H9 (cell line): ENCODE data around the gene TMEM44. TPM values are rescaled to one million over a fixed set of nuclear protein-coding genes. Genes with fewer than 3 reads are reported as not detected.
A peak's percentile ranks its signal among the peaks of the same experiment; 100 is the strongest.

Source experiments
- DNase-seq: peaks from one replicate; pipeline ENCODE4 v3.0.0-alpha.2; 2017
- H2AFZ ChIP-seq: one replicate; pipeline ENCODE4 v1.6.1; 2013; ENCODE audit warnings: mild to moderate bottlenecking, low read length, control low read depth, moderate library complexity
- H2AK5ac ChIP-seq: 2 replicates; pipeline ENCODE4 v1.6.1; 2013; ENCODE audit warnings: low read length, control low read depth, mixed read lengths; ENCODE audit not compliant: insufficient read length
- H2BK120ac ChIP-seq: one replicate; pipeline ENCODE4 v1.6.1; 2013; ENCODE audit warnings: low read depth, mild to moderate bottlenecking, low read length, control low read depth, inconsistent platforms; ENCODE audit not compliant: poor library complexity, severe bottlenecking
- H2BK12ac ChIP-seq: 2 replicates; pipeline ENCODE4 v1.6.1; 2013; ENCODE audit warnings: low read length, control low read depth, mixed read lengths, low read depth; ENCODE audit not compliant: insufficient read length
- H2BK15ac ChIP-seq: 2 replicates; pipeline ENCODE4 v1.6.1; 2013; ENCODE audit warnings: low read depth, low read length, control low read depth
- H2BK20ac ChIP-seq: one replicate; pipeline ENCODE4 v1.6.1; 2013; ENCODE audit warnings: low read depth, mild to moderate bottlenecking, low read length, control low read depth, inconsistent platforms; ENCODE audit not compliant: poor library complexity, severe bottlenecking
- H2BK5ac ChIP-seq: 2 replicates; pipeline ENCODE4 v1.6.1; 2013; ENCODE audit warnings: low read length, control low read depth, mixed read lengths; ENCODE audit not compliant: insufficient read length
- H3K14ac ChIP-seq: 2 replicates; pipeline ENCODE4 v1.6.1; 2013; ENCODE audit warnings: low read length, control low read depth; ENCODE audit not compliant: insufficient read depth
- H3K18ac ChIP-seq: 2 replicates; pipeline ENCODE4 v1.6.1; 2013; ENCODE audit warnings: low read depth, mild to moderate bottlenecking, mixed read lengths, low read length, control low read depth; ENCODE audit not compliant: insufficient read length
- H3K23ac ChIP-seq: 2 replicates; pipeline ENCODE4 v1.6.1; 2013; ENCODE audit warnings: low read length, control low read depth, mixed read lengths, low read depth; ENCODE audit not compliant: insufficient read length
- H3K23me2 ChIP-seq: 2 replicates; pipeline ENCODE4 v1.6.1; 2013; ENCODE audit warnings: low read depth, mild to moderate bottlenecking, mixed read lengths, low read length, control low read depth; ENCODE audit not compliant: insufficient read length, poor library complexity, severe bottlenecking
- H3K27ac ChIP-seq: 2 replicates; pipeline ENCODE4 v1.5.1; 2013; ENCODE audit warnings: low read length, control low read depth, mixed read lengths, low read depth; ENCODE audit not compliant: insufficient read length
- H3K27me3 ChIP-seq: 2 replicates; pipeline ENCODE4 v1.6.1; 2013; ENCODE audit warnings: low read length, control low read depth, inconsistent platforms; ENCODE audit not compliant: insufficient read depth
- H3K4ac ChIP-seq: 2 replicates; pipeline ENCODE4 v1.6.1; 2013; ENCODE audit warnings: low read depth, mild to moderate bottlenecking, control low read depth, inconsistent platforms, low read length, moderate library complexity
- H3K4me1 ChIP-seq: 2 replicates; pipeline ENCODE4 v1.6.1; 2013; ENCODE audit warnings: low read length, control low read depth, inconsistent platforms; ENCODE audit not compliant: insufficient read depth
- H3K4me2 ChIP-seq: 2 replicates; pipeline ENCODE4 v1.6.1; 2013; ENCODE audit warnings: low read length, control low read depth, mixed read lengths; ENCODE audit not compliant: insufficient read length, insufficient read depth
- H3K56ac ChIP-seq: 2 replicates; pipeline ENCODE4 v1.6.1; 2013; ENCODE audit warnings: low read depth, mild to moderate bottlenecking, mixed read lengths, low read length, control low read depth; ENCODE audit not compliant: insufficient read length
- H3K79me1 ChIP-seq: 2 replicates; pipeline ENCODE4 v1.6.1; 2013; ENCODE audit warnings: low read depth, mild to moderate bottlenecking, moderate library complexity, low read length, control low read depth, inconsistent platforms; ENCODE audit not compliant: insufficient read depth, poor library complexity, severe bottlenecking
- H3K79me2 ChIP-seq: 2 replicates; pipeline ENCODE4 v1.6.1; 2013; ENCODE audit warnings: low read length, control low read depth, inconsistent platforms; ENCODE audit not compliant: insufficient read depth
- H3K9ac ChIP-seq: 2 replicates; pipeline ENCODE4 v1.6.1; 2013; ENCODE audit warnings: low read length, control low read depth, mixed read lengths; ENCODE audit not compliant: insufficient read length; ENCODE audit errors: extremely low read depth
- H3K9me3 ChIP-seq: one replicate; pipeline ENCODE4 v1.6.1; 2013; ENCODE audit warnings: low read depth, low read length, inconsistent platforms; ENCODE audit not compliant: control insufficient read depth
- H3T11ph ChIP-seq: one replicate; pipeline ENCODE4 v1.6.1; 2013; ENCODE audit warnings: mild to moderate bottlenecking, low read length, control low read depth, inconsistent platforms
- H4K20me1 ChIP-seq: one replicate; pipeline ENCODE4 v1.6.1; 2013; ENCODE audit not compliant: control insufficient read depth, insufficient read length, insufficient read depth
- H4K5ac ChIP-seq: 2 replicates; pipeline ENCODE4 v1.6.1; 2013; ENCODE audit warnings: low read depth, mild to moderate bottlenecking, mixed read lengths, low read length, control low read depth; ENCODE audit not compliant: insufficient read length
- H4K8ac ChIP-seq: replicated peaks from 2 replicates; pipeline ENCODE4 v1.6.1; 2013; ENCODE audit warnings: low read length, control low read depth, mixed read lengths, low read depth; ENCODE audit not compliant: insufficient read length
- H4K91ac ChIP-seq: 2 replicates; pipeline ENCODE4 v1.6.1; 2013; ENCODE audit warnings: low read depth, mild to moderate bottlenecking, moderate library complexity, mixed read lengths, low read length, control low read depth; ENCODE audit not compliant: insufficient read length
- H3K27ac Mint-ChIP-seq, 3 experiments: 2 replicates in 2 of 3; 3 replicates in 1 of 3; pipeline ENCODE4 v1.8.0; 2020 to 2021; ENCODE audit warnings: mixed read lengths in 3 of 3, mild to moderate bottlenecking in 1 of 3, moderate library complexity in 1 of 3
- H3K27me3 Mint-ChIP-seq: 2 replicates; pipeline ENCODE4 v1.8.0; 2021; ENCODE audit warnings: low read depth, mild to moderate bottlenecking, moderate library complexity, mixed read lengths
- H3K36me3 Mint-ChIP-seq, 3 experiments: 2 replicates in 2 of 3; 3 replicates in 1 of 3; pipeline ENCODE4 v1.8.0; 2020 to 2021; ENCODE audit warnings: low read depth in 3 of 3, mixed read lengths in 3 of 3; ENCODE audit not compliant: insufficient read depth in 1 of 3
- H3K4me1 Mint-ChIP-seq, 2 experiments: 2 replicates each; pipeline ENCODE4 v1.8.0; 2020; ENCODE audit warnings: mixed read lengths in 2 of 2
- H3K4me3 Mint-ChIP-seq, 2 experiments: 2 replicates in 1 of 2; 3 replicates in 1 of 2; pipeline ENCODE4 v1.8.0; 2020 to 2021; ENCODE audit warnings: mild to moderate bottlenecking in 2 of 2, mixed read lengths in 2 of 2, moderate library complexity in 1 of 2
- H3K9me3 Mint-ChIP-seq, 2 experiments: 2 replicates in 1 of 2; 3 replicates in 1 of 2; pipeline ENCODE4 v1.8.0; 2020; ENCODE audit warnings: mild to moderate bottlenecking in 2 of 2, mixed read lengths in 2 of 2, moderate library complexity in 1 of 2
- CTCF ChIP-seq: fragments of 200-600 bp; sonication (generic); conservative IDR thresholded peaks from 3 replicates; pipeline ENCODE4 v1.8.0; 2021; ENCODE audit warnings: antibody characterized with exemption, mild to moderate bottlenecking
- WGBS: extraction: QIAGEN DNeasy Blood & Tissue Kit; methylation state at CpG from one replicate; pipeline ENCODE4 v1.1.7; 2013; ENCODE audit warnings: missing lambda C conversion rate, low lambda C conversion rate, mixed read lengths; ENCODE audit not compliant: insufficient read length; ENCODE audit errors: extremely low coverage; 5-methylcytosine and 5-hydroxymethylcytosine counted together
- long read RNA-seq: library from polyadenylated mRNA; unstranded; transcript quantifications from one replicate; pipeline ENCODE4 v2.0.0, GENCODE V29; 2020
- total RNA-seq: library from RNA; stranded (reverse); gene quantifications from 2 replicates; pipeline ENCODE4 v1.2.1, GENCODE V29; 2021

The TMEM44 gene
- total RNA-seq = 16.5 and 19.8 TPM in 2 replicates
- long read RNA-seq, partial matches to known transcripts = 0 of 9 reads
- long read RNA-seq, other reads (novel, unspliced or antisense) = 7 of 9 reads

- Histone ChIP-seq H3K9ac (peak within 1 kb of the TSS; percentile 23), H3K4me2 (peak within 1 kb of the TSS; percentile 56), H3K23me2 (no peaks in the 10 kb centered on the region), H2AK5ac (no peak within 1 kb of the TSS), H3K79me2 (no peaks in the 10 kb centered on the region), H2BK5ac (no peak within 1 kb of the TSS), H2BK120ac (no peak within 1 kb of the TSS), H3K79me1 (no peaks in the 10 kb centered on the region), H3K27me3 (no peaks in the 10 kb centered on the region), H3K9me3 (peaks cover 4% of the 10 kb centered on the region), H2BK20ac (no peak within 1 kb of the TSS), H2BK12ac (no peak within 1 kb of the TSS), H3K18ac (no peak within 1 kb of the TSS), H3K4me1 (no peaks in the 10 kb centered on the region), H3K14ac (peak within 1 kb of the TSS; percentile 14; the same call in 1 of the 2 replicates), H4K8ac (no peak within 1 kb of the TSS), H3K23ac (no peak within 1 kb of the TSS), H4K5ac (no peak within 1 kb of the TSS), H4K20me1 (no peaks in the 10 kb centered on the region), H3K56ac (no peak within 1 kb of the TSS), H3T11ph (no peak within 1 kb of the TSS), H3K27ac (no peak within 1 kb of the TSS), H4K91ac (no peak within 1 kb of the TSS), H3K4ac (no peak within 1 kb of the TSS), H2AFZ (no peak within 1 kb of the TSS), H2BK15ac (no peak within 1 kb of the TSS)
- peak within 1 kb of the TSS in 2 of 3 experiments; percentile 63 to 73; a peak in 2 of 7 replicates for H3K27ac Mint-ChIP-seq
- peak; percentile 85 for DNase-seq
- peak; percentile 77 for TF ChIP-seq CTCF
- peaks cover 10 to 15% of the 10 kb centered on the region in 2 experiments for H3K9me3 Mint-ChIP-seq
- peaks cover 12 to 20% (median 20%) of the 10 kb centered on the region in 3 experiments for H3K36me3 Mint-ChIP-seq
- H3K4me3 Mint-ChIP-seq = peak within 1 kb of the TSS; percentile 86 to 89
- H3K27me3 Mint-ChIP-seq = no peaks in the 10 kb centered on the region
- no CpG with 5 or more reads among the region's 66 CpGs for WGBS
- H3K4me1 Mint-ChIP-seq = peaks cover 6 to 18% of the 10 kb centered on the region in 2 experiments
Observed at GRCh38 chr3:194633349-194634004, at the start of gene TMEM44. TMEM44 (minus strand) TSS chr3:194633419; CDS start chr3:194633215, 204 bp downstream.
